Tibial nerve (tissue), 3 donors: ENCODE measurements around the gene KRTAP10-1.

ENCODE experiments used
- EP300 ChIP-seq, 2 donors: sonication (generic); formaldehyde crosslinking; IDR thresholded peaks; one replicate each; pipeline ENCODE4 v1.6.1; 2017; ENCODE audit warnings: antibody characterized with exemption in 2 of 2, mild to moderate bottlenecking in 1 of 2
- POLR2A ChIP-seq, 2 donors: fragments of 450-650 bp; IDR thresholded peaks; one replicate each; pipeline ENCODE4 v1.6.1; 2017; ENCODE audit warnings: antibody characterized with exemption in 2 of 2, mild to moderate bottlenecking in 2 of 2, moderate library complexity in 2 of 2

- TF ChIP-seq EP300 (IDR thresholded peaks at IDR 0.05) (no peak), POLR2A (IDR thresholded peaks at IDR 0.05) (no peak)
Observed at GRCh38 chr21:44564099-44564498, 24.1 kb upstream of the KRTAP10-1 start.
